OCI-LY1 (cell line): ENCODE measurements around the gene BEX1.

Source experiments
- H2AFZ ChIP-seq: fragments of 200-600 bp; sonication (generic), shearing (Covaris generic); 2 replicates; pipeline ENCODE4 v1.6.0; 2014; ENCODE audit warnings: antibody characterized with exemption, mild to moderate bottlenecking, low read length
- H3F3A ChIP-seq: fragments of 200-600 bp; sonication (generic), shearing (Covaris generic); 2 replicates; pipeline ENCODE4 v1.6.0; 2014; ENCODE audit warnings: mild to moderate bottlenecking, antibody characterized with exemption, low read length, moderate library complexity; ENCODE audit not compliant: insufficient read depth
- H3K27ac ChIP-seq: fragments of 200-600 bp; sonication (generic); 2 replicates; pipeline ENCODE4 v1.5.1; 2014; ENCODE audit warnings: low read length, mixed run types, mild to moderate bottlenecking, low read depth; ENCODE audit not compliant: poor library complexity, severe bottlenecking
- H3K27me3 ChIP-seq: fragments of 200-600 bp; sonication (generic); 2 replicates; pipeline ENCODE4 v1.6.0; 2014; ENCODE audit warnings: antibody characterized with exemption, mild to moderate bottlenecking, low read length, moderate library complexity; ENCODE audit not compliant: insufficient read depth
- H3K36me3 ChIP-seq: fragments of 200-600 bp; sonication (generic); 2 replicates; pipeline ENCODE4 v1.6.1; 2014; ENCODE audit warnings: mild to moderate bottlenecking, antibody characterized with exemption, low read length, moderate library complexity, mixed read lengths; ENCODE audit not compliant: insufficient read depth
- H3K4me1 ChIP-seq: fragments of 200-600 bp; sonication (generic); 2 replicates; pipeline ENCODE4 v1.5.1; 2014; ENCODE audit warnings: mild to moderate bottlenecking, low read length, moderate library complexity; ENCODE audit not compliant: insufficient read depth, severe bottlenecking
- H3K4me2 ChIP-seq: fragments of 200-600 bp; sonication (generic), shearing (Covaris generic); 2 replicates; pipeline ENCODE4 v1.6.1; 2014; ENCODE audit warnings: low read length
- H3K4me3 ChIP-seq: fragments of 200-600 bp; sonication (generic); 2 replicates; pipeline ENCODE4 v1.5.1; 2014; ENCODE audit warnings: low read length, low read depth, mild to moderate bottlenecking, mixed read lengths; ENCODE audit not compliant: poor library complexity, severe bottlenecking
- H3K79me2 ChIP-seq: fragments of 200-600 bp; shearing (Covaris generic); 2 replicates; pipeline ENCODE4 v1.6.1; 2016; ENCODE audit warnings: mixed run types, low read length, mixed read lengths; ENCODE audit not compliant: insufficient read depth
- H3K9ac ChIP-seq: fragments of 200-600 bp; sonication (generic), shearing (Covaris generic); 2 replicates; pipeline ENCODE4 v1.6.1; 2014; ENCODE audit warnings: mild to moderate bottlenecking, low read length, mixed read lengths
- H3K9me2 ChIP-seq: fragments of 200-600 bp; sonication (generic), shearing (Covaris generic); 2 replicates; pipeline ENCODE4 v1.6.1; 2014; ENCODE audit warnings: low read depth, mild to moderate bottlenecking, low read length, mixed read lengths
- H3K9me3 ChIP-seq: fragments of 200-600 bp; shearing (Covaris generic); 2 replicates; pipeline ENCODE4 v1.6.1; 2014; ENCODE audit warnings: low read length, mixed read lengths
- H4K20me1 ChIP-seq: fragments of 200-600 bp; sonication (generic), shearing (Covaris generic); 2 replicates; pipeline ENCODE4 v1.6.0; 2016; ENCODE audit warnings: mild to moderate bottlenecking, low read length; ENCODE audit not compliant: insufficient read depth
- EZH2 ChIP-seq: fragments of 200-600 bp; sonication (generic), shearing (Covaris generic); IDR thresholded peaks from 2 replicates; pipeline ENCODE4 v1.8.0; 2017; ENCODE audit warnings: borderline replicate concordance, mixed run types, mild to moderate bottlenecking, antibody characterized with exemption, low read length, moderate library complexity, mixed read lengths
- TF ChIP-seq, protein P1 (sequence below): fragments of 200-600 bp; sonication (generic), shearing (Covaris generic); IDR thresholded peaks from 2 replicates; pipeline ENCODE4 v1.5.1; 2017; ENCODE audit warnings: mild to moderate bottlenecking, antibody characterized with exemption, low read length, moderate library complexity, mixed read lengths

The BEX1 gene

DNA sequence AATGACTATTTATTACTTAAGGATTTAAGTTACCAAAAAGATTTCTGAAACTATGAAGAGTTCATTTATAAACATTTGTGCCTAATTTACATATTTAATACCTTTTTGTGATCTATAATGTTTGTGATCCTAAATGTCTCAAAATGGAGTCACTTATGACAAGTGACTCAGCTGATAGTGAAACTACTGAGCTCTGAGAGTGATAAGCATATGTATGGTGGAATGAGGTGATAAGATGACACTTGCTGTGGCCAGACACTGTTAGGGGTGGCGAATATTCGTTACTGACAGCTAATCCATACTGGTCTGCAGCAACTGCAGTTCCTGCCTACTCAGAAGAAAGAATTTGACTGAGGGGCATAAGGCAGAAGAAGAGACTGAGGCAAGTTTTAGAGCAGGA, 34.5 kb upstream of the BEX1 start:
- Histone ChIP-seq H3K27me3 (no peaks in the 10 kb centered on the region), H3K4me1 (no peaks in the 10 kb centered on the region), H3K9me2 (no peaks in the 10 kb centered on the region), H3K36me3 (no peaks in the 10 kb centered on the region), H3K4me3 (no peak overlapping the region), H3K9me3 (no peaks in the 10 kb centered on the region), H2AFZ (no peak overlapping the region), H3K4me2 (no peak overlapping the region), H3K27ac (no peak overlapping the region), H3K79me2 (no peaks in the 10 kb centered on the region), H3F3A (no peaks in the 10 kb centered on the region), H4K20me1 (no peaks in the 10 kb centered on the region), H3K9ac (no peak overlapping the region)
- TF ChIP-seq EZH2: no peak
- TF ChIP-seq, protein P1, sequence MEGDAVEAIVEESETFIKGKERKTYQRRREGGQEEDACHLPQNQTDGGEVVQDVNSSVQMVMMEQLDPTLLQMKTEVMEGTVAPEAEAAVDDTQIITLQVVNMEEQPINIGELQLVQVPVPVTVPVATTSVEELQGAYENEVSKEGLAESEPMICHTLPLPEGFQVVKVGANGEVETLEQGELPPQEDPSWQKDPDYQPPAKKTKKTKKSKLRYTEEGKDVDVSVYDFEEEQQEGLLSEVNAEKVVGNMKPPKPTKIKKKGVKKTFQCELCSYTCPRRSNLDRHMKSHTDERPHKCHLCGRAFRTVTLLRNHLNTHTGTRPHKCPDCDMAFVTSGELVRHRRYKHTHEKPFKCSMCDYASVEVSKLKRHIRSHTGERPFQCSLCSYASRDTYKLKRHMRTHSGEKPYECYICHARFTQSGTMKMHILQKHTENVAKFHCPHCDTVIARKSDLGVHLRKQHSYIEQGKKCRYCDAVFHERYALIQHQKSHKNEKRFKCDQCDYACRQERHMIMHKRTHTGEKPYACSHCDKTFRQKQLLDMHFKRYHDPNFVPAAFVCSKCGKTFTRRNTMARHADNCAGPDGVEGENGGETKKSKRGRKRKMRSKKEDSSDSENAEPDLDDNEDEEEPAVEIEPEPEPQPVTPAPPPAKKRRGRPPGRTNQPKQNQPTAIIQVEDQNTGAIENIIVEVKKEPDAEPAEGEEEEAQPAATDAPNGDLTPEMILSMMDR: no peak

DNA sequence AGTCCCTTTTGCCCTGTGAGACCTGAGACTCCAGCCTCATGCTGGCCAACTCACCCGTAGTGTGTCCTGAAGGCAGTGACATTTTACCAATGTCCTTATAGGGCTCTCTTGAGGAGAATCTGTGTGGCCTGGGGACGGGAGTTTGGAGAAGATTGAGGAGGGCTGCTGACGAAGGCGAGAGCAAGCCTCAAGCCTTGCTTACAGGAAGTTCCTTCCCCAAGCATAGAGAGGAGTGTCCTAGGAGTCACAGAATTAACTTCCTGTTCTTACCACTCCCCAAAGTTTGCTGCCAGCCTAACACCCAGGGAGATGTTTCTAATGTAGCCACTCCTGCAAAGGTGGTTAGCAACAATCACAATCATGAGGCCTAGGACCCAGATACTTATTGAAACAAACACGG, 29.0 kb upstream of the BEX1 start, which contains the start of gene NXF3:
Gene NXF3 (minus strand): TSS at position 202 of the 400 bp plus-strand sequence. CDS start 120 bp downstream, at position 82.
- no peaks in the 10 kb centered on the region for H4K20me1 ChIP-seq

DNA sequence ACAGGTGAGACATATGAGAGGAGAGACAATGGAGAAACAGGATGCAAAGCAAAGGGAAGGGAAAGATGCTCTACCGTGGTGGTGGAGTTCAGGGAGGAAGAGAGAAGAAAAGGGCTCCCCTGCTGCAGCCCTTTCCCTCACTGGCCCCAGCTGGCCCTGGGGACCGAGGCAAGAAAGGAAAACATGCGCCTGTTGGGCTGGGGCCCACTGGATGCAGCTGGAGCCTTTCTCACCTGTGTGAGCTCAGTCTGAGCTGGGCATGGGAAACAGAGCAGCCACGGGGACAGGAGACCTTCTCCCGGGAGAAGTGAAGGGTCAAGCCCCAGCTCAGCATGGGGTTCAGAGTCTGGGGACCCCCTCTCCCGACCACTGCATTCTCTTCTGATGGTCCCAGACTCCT, 17.1 kb upstream of the BEX1 start:
- Histone ChIP-seq H4K20me1 (no peaks in the 10 kb centered on the region), H3K4me3 (no peak overlapping the region), H3F3A (no peaks in the 10 kb centered on the region), H3K9ac (no peak overlapping the region), H3K36me3 (no peaks in the 10 kb centered on the region), H2AFZ (no peak overlapping the region), H3K27me3 (no peaks in the 10 kb centered on the region), H3K79me2 (no peaks in the 10 kb centered on the region), H3K9me3 (no peaks in the 10 kb centered on the region), H3K27ac (no peak overlapping the region), H3K9me2 (no peaks in the 10 kb centered on the region), H3K4me1 (no peaks in the 10 kb centered on the region), H3K4me2 (no peak overlapping the region)
- TF ChIP-seq, protein P1: no peak

More for the DNA sequence above, 29.0 kb upstream of the BEX1 start, which contains the start of gene NXF3:
- H3F3A ChIP-seq: no peaks in the 10 kb centered on the region
- H3K27me3 ChIP-seq: no peaks in the 10 kb centered on the region
- H3K4me1 ChIP-seq: no peaks in the 10 kb centered on the region
- no peak within 1 kb of the TSS for H3K4me2 ChIP-seq
- H3K9ac ChIP-seq: no peak within 1 kb of the TSS
- TF ChIP-seq EZH2: no peak
- TF ChIP-seq, protein P1: no peak
- H3K36me3 ChIP-seq: no peaks in the 10 kb centered on the region
- H3K9me2 ChIP-seq: no peaks in the 10 kb centered on the region
- no peak within 1 kb of the TSS for H2AFZ ChIP-seq
- no peaks in the 10 kb centered on the region for H3K9me3 ChIP-seq
- no peak within 1 kb of the TSS for H3K27ac ChIP-seq
- H3K79me2 ChIP-seq: no peaks in the 10 kb centered on the region
- H3K4me3 ChIP-seq: no peak within 1 kb of the TSS
